ENCODE measurements around the gene DCTPP1.
A peak's percentile ranks its signal among the peaks of the same experiment; 100 is the strongest.

DCTPP1 gene

GRCh38 chr16:30380072-30380802, 49.6 kb downstream of the DCTPP1 start:
- Histone ChIP-seq H3K4me3 (ENCODE audit: low read length) (no peak overlapping the region), H3K9ac (ENCODE audit: low read length) (no peak overlapping the region), H3K4me1 (ENCODE audit: low read length) (peaks cover 34% of the 10 kb centered on the region), H3K36me3 (replicated peaks; ENCODE audit: insufficient read depth, low read length) (no peaks in the 10 kb centered on the region), H4K20me1 (ENCODE audit: insufficient read depth, low read length) (no peaks in the 10 kb centered on the region), H3K79me2 (ENCODE audit: low read length) (peaks cover 36% of the 10 kb centered on the region), H3K27ac (ENCODE audit: low read length) (no peak overlapping the region; the same call in 1 of the 2 replicates), H3K9me2 (replicated peaks; ENCODE audit: insufficient read depth, low read length) (no peaks in the 10 kb centered on the region), H2AFZ (ENCODE audit: low read length) (no peak overlapping the region), H3K27me3 (replicated peaks; ENCODE audit: insufficient read depth, low read length) (no peaks in the 10 kb centered on the region), H3K9me3 (replicated peaks; ENCODE audit: insufficient read depth, low read length) (no peaks in the 10 kb centered on the region), H3F3A (ENCODE audit: insufficient read depth, low read length) (peaks cover 35% of the 10 kb centered on the region), H3K4me2 (ENCODE audit: low read depth, low read length) (no peak overlapping the region)
- no peak for DNase-seq
- TF ChIP-seq CTCF (IDR thresholded peaks at IDR 0.05; ENCODE audit: low read length) = no peak
- TF ChIP-seq EZH2 (optimal IDR thresholded peaks at IDR 0.05; ENCODE audit: low read depth, low read length) = no peak
- TF ChIP-seq EZH2phosphoT487 (IDR thresholded peaks at IDR 0.05; ENCODE audit: low read length) = no peak

- Histone ChIP-seq H3K27ac (ENCODE audit: low read length) (peak overlapping the region; percentile 98), H3K9ac (ENCODE audit: low read length) (peak overlapping the region; percentile 93), H2AFZ (ENCODE audit: low read length) (no peak overlapping the region; the same call in 1 of the 2 replicates)
These were observed 50.6 kb downstream of the DCTPP1 start for GRCh38 chr16:30379158-30379783.

More at GRCh38 chr16:30379158-30379783, 50.6 kb downstream of the DCTPP1 start:
- Histone ChIP-seq H3F3A (ENCODE audit: insufficient read depth, low read length) (peaks cover 35% of the 10 kb centered on the region), H3K27me3 (replicated peaks; ENCODE audit: insufficient read depth, low read length) (no peaks in the 10 kb centered on the region), H3K79me2 (ENCODE audit: low read length) (peaks cover 36% of the 10 kb centered on the region), H3K4me3 (ENCODE audit: low read length) (peak overlapping the region; percentile 85), H3K4me2 (ENCODE audit: low read depth, low read length) (peak overlapping the region; percentile 93), H3K4me1 (ENCODE audit: low read length) (peaks cover 34% of the 10 kb centered on the region), H4K20me1 (ENCODE audit: insufficient read depth, low read length) (no peaks in the 10 kb centered on the region), H3K36me3 (replicated peaks; ENCODE audit: insufficient read depth, low read length) (no peaks in the 10 kb centered on the region), H3K9me3 (replicated peaks; ENCODE audit: insufficient read depth, low read length) (no peaks in the 10 kb centered on the region), H3K9me2 (replicated peaks; ENCODE audit: insufficient read depth, low read length) (no peaks in the 10 kb centered on the region)
- TF ChIP-seq EZH2 (optimal IDR thresholded peaks at IDR 0.05; ENCODE audit: low read depth, low read length) = no peak
- no peak for TF ChIP-seq EZH2phosphoT487 (IDR thresholded peaks at IDR 0.05; ENCODE audit: low read length)
- TF ChIP-seq CTCF (IDR thresholded peaks at IDR 0.05; ENCODE audit: low read length) = no peak
- no peak for DNase-seq
